Heart right ventricle (tissue), 16 donors: ENCODE measurements around the gene KCNJ4. TPM values are rescaled to one million over a fixed set of nuclear protein-coding genes. Genes with fewer than 3 reads are reported as not detected.
A peak's percentile ranks its signal among the peaks of the same experiment; 100 is the strongest.

ENCODE experiments used
- ATAC-seq, 8 donors: fragments of 200-7000 bp; cut with Tn5 transposase; one replicate each; pipeline ENCODE4 v1.9.1; 2020; ENCODE audit warnings: mild to moderate bottlenecking in 8 of 8, moderate library complexity in 8 of 8, moderate number of reproducible peaks in 1 of 8
- DNase-seq, 2 donors: peaks; one replicate each; pipeline ENCODE4 v3.0.0-alpha.2; 2020
- H3K27ac ChIP-seq, 10 donors: fragments of 200-600 bp; sonication (generic) in 2 of 10; one replicate each; pipeline versions ENCODE4 v1.5.0 to v1.8.0; 2020 to 2022; ENCODE audit warnings: mild to moderate bottlenecking in 3 of 10
- H3K27me3 ChIP-seq, 7 donors: fragments of 200-600 bp; one replicate each; pipeline ENCODE4 v1.8.0; 2021 to 2022; ENCODE audit warnings: mild to moderate bottlenecking in 2 of 7
- H3K36me3 ChIP-seq, 9 donors: fragments of 200-600 bp; sonication (generic) in 1 of 9; one replicate each; pipeline versions ENCODE4 v1.5.0 to v1.8.0; 2020 to 2022; ENCODE audit warnings: mild to moderate bottlenecking in 2 of 9
- H3K4me1 ChIP-seq, 9 donors: fragments of 200-600 bp; sonication (generic) in 1 of 9; one replicate each; pipeline versions ENCODE4 v1.5.0 to v1.8.0; 2020 to 2022; ENCODE audit warnings: mild to moderate bottlenecking in 4 of 9
- H3K4me3 ChIP-seq, 10 donors: fragments of 200-600 bp; sonication (generic) in 2 of 10; one replicate each; pipeline versions ENCODE4 v1.5.0 to v1.8.0; 2020 to 2022; ENCODE audit warnings: mild to moderate bottlenecking in 7 of 10, moderate library complexity in 2 of 10
- H3K9me3 ChIP-seq, 11 donors: fragments of 200-600 bp in 10 of 11; sonication (generic) in 2 of 11; one replicate each; pipeline versions ENCODE4 v1.5.0 to v1.8.0; 2013 to 2022; ENCODE audit warnings: mild to moderate bottlenecking in 2 of 11, control low read depth in 1 of 11, moderate library complexity in 1 of 11
- WGBS, 2 donors: extraction: QIAGEN DNeasy Blood & Tissue Kit; methylation state at CpG; one replicate each; pipeline ENCODE4 v1.1.7; 2013; ENCODE audit warnings: inconsistent platforms in 1 of 2; 5-methylcytosine and 5-hydroxymethylcytosine counted together
- intact Hi-C, 10 donors: fragments of 100-400 bp; cut with DNase I; formaldehyde crosslinking; loops; one replicate each; pipeline versions ENCODE4 v1.11.1 to v1.14.2; 2022
- polyA plus RNA-seq, 2 donors: library from polyadenylated mRNA; stranded (reverse); fragments of 200-250 nt; gene quantifications; one replicate each; pipeline ENCODE4 v1.2.3, GENCODE V29; 2013
- total RNA-seq, 10 donors: library from RNA; stranded (reverse); fragmentation: NEBNext Ultra II Directional in 3 of 10; extraction: Animal tissue kit (Norgen Biotek cat#: 25700) in 3 of 10; gene quantifications; one replicate each; pipeline versions ENCODE4 v1.2.1 to v1.2.4, GENCODE V29; 2021 to 2023
- TF ChIP-seq, protein P1 (sequence below), 9 donors: fragments of 200-600 bp; sonication (generic) in 2 of 9; IDR thresholded peaks; one replicate each; pipeline versions ENCODE4 v1.5.0 to v1.8.0; 2021 to 2022; ENCODE audit warnings: antibody characterized with exemption in 9 of 9, mild to moderate bottlenecking in 5 of 9, moderate library complexity in 1 of 9
- donor health status: Arrhythmogenic right ventricular cardiomyopathy.
- donor health status: ischemic (EF 13 %, LVEDD 7.1; RV severe dilation, severe dysfunction).
- donor health status: healthy with polysubstance abuse.
- donor health status: DM: no; HTN: yes; CAD: no.
- donor health status: DM: no; HTN: no; CAD: no.
- donor health status: ischemic (EF 25% LVEDD 6.9; RV normal size, moderate dysfunction).
- donor health status: ischemic (EF 25% LVEDD 5.7; RV mildly dilated, moderate dysfunction).
- donor health status: healthy.
- donor health status: DM: yes; HTN: yes; CAD: no.
- donor health status: Ischemic cardiomyopathy.
- donor health status: ischemic (EF 35%, LVEDD 5.7; RV mildly dilated, moderate dysfunction).
- donor health status: nonischemic (EF 11% LVEDD 7.7; RV severe dilation, severe dysfunction).
- donor health status: DM: yes; HTN: yes; CAD: no.
- donor health status: PGD.
- donor health status: ischemic (EF 29% LVEDD 5.4; RV normal size, mild dysfunction).
- donor health status: nonischemic (EF 23%, LVEDD 6.1; RV moderate dilation, normal function).

The KCNJ4 gene
- total and polyA plus RNA-seq, 12 donors: 4.9 to 93.3 (median 33.9) TPM

DNA sequence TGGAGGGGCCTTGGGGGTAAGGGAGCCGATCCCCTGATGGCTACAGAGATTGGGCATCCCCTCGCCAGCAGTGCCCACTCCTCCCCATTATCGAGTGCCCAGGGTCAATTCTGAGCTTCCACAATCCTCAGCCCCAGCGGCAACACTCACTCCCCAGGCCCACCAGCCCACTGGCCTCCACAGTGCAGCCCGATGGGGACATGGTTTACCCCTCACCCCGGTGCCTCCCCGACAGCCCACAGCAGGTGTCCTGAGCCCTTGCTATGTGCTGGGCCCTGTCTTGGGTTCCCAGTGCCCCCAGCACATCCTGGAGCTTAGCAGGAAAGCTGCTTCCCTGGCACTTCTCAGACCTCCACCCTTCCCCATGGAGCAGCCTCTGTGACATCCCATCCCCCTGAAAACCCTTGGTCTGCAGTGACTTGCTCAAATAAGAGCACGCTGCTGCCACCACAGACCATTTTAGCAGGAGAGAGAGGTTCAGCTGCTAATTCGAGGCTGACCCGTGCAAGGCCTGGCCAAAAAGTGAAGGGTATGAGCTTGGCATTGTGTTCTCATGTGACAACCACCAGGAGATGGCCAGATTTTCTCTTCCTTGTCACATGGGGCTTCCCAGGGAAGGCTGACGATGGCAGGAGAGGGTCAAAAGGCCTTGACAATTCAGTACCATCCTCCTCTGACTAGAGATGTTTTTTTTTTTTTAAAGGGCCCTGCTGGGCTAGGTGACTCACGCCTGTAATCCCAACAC lies 23.6 kb downstream of the KCNJ4 start:
- ATAC-seq: peak; percentile 51 to 82 (median 74)
- 78 to 79% methylated on average over 12 of the region's 12 CpGs for WGBS, 2 donors

DNA sequence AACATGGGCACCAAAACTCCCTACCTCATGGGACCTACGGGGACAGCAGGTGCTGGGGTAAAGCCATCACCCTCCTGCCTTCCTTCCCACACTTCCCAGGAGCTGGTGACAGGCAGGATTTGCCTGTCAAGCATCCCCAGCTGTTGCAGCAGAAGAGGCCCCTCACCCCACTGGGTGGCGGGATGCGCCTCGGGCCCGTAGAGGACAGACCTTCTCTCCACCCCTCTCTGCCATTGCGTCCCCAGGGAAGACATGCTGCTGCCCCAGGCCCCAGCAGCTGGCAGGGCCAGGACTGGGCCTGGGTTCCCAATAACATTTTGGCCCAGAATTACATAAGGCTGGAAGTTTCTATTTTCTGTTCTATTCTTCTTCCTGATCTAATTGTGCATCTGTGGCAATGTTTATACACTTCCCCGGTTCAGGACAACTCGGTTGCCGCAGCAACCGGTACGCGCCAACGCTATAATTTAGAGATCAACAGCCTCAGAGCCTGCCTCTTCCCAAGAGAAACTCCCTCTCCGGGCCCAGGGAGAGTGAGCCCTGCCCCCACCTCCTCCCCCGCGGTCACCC lies 25.4 kb downstream of the KCNJ4 start:
- Histone ChIP-seq H3K4me3 (no peak overlapping the region), H3K9me3 (no peaks in the 10 kb centered on the region), H3K4me1 (peaks cover 0 to 27% (median 0%) of the 10 kb centered on the region in 9 donors), H3K36me3 (peaks cover 0 to 21% (median 0%) of the 10 kb centered on the region in 9 donors), H3K27ac (peak overlapping the region in 3 of 10 donors; percentile 19 to 34 (median 33)), H3K27me3 (no peaks in the 10 kb centered on the region)
- TF ChIP-seq, protein P1, sequence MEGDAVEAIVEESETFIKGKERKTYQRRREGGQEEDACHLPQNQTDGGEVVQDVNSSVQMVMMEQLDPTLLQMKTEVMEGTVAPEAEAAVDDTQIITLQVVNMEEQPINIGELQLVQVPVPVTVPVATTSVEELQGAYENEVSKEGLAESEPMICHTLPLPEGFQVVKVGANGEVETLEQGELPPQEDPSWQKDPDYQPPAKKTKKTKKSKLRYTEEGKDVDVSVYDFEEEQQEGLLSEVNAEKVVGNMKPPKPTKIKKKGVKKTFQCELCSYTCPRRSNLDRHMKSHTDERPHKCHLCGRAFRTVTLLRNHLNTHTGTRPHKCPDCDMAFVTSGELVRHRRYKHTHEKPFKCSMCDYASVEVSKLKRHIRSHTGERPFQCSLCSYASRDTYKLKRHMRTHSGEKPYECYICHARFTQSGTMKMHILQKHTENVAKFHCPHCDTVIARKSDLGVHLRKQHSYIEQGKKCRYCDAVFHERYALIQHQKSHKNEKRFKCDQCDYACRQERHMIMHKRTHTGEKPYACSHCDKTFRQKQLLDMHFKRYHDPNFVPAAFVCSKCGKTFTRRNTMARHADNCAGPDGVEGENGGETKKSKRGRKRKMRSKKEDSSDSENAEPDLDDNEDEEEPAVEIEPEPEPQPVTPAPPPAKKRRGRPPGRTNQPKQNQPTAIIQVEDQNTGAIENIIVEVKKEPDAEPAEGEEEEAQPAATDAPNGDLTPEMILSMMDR (IDR thresholded peaks at IDR 0.05): no peak
- DNase-seq (no peak), ATAC-seq (no peak)
- intact Hi-C loops: no loop called here
- WGBS, 2 donors: 54 to 57% methylated on average over 16 of the region's 16 CpGs

More for the DNA sequence above, 23.6 kb downstream of the KCNJ4 start:
- Histone ChIP-seq H3K4me1 (peaks cover 0 to 46% (median 9%) of the 10 kb centered on the region in 9 donors), H3K9me3 (no peaks in the 10 kb centered on the region), H3K27ac (peak overlapping the region in 9 of 10 donors; percentile 34 to 81 (median 70)), H3K27me3 (no peaks in the 10 kb centered on the region), H3K36me3 (peaks cover 0 to 15% (median 0%) of the 10 kb centered on the region in 9 donors), H3K4me3 (no peak overlapping the region)
- intact Hi-C loops: no loop called here
- TF ChIP-seq, protein P1 (IDR thresholded peaks at IDR 0.05): no peak
- DNase-seq: peak in 1 of 2 donors; percentile 65

DNA sequence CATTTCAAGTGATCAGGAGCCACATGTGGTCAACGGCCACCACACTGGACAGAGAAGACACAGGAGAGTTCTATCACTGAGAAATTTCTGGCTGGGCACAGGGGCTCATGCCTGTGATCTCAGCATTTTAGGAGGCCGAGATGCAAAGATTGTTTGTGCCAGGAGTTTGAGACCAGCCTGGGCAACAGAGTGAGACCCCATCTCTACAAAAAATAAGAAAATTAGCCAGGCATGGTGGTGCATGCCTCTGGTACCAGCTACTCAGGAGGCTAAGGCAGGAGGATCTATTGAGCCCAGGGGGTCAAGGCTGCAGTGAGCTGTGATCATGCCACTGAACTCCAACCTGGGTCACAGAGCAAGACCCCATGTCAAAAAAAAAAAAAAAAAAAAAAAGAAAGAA lies 26.3 kb downstream of the KCNJ4 start:
- TF ChIP-seq, protein P1 (IDR thresholded peaks at IDR 0.05): no peak
- no peak for DNase-seq
- Histone ChIP-seq H3K9me3 (no peaks in the 10 kb centered on the region), H3K27me3 (no peaks in the 10 kb centered on the region), H3K27ac (no peak overlapping the region), H3K4me1 (peaks cover 0 to 27% (median 0%) of the 10 kb centered on the region in 9 donors), H3K36me3 (peaks cover 0 to 24% (median 0%) of the 10 kb centered on the region in 9 donors), H3K4me3 (no peak overlapping the region)
- 85 to 88% methylated on average over 2 of the region's 2 CpGs for WGBS, 2 donors
- no peak for ATAC-seq
- intact Hi-C loops: no loop called here

DNA sequence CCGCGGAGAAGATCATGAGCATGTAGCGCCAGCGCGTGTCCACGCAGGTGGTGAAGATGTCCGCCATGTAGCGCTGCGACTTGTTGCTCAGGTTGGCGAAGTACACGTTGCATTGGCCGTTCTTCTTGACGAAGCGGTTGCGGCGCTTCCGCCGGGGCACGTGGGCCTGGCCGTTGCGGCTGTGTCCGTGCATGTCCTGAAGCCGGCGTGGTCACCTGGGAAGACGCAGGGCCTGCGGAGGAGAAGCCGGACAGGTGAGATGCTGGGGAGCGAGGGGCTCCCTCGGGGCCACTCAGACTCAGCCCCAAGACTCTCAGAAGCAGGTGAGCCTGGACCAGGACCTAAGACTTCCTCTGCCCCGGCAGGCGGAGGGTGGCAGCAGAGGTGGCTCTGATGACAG lies 27.1 kb downstream of the KCNJ4 start:
- intact Hi-C loops: no loop called here
- DNase-seq (no peak), ATAC-seq (no peak)
- Histone ChIP-seq H3K27ac (no peak overlapping the region), H3K9me3 (no peaks in the 10 kb centered on the region), H3K36me3 (peaks cover 0 to 24% (median 0%) of the 10 kb centered on the region in 9 donors), H3K4me1 (peaks cover 0 to 32% (median 2%) of the 10 kb centered on the region in 9 donors), H3K27me3 (no peaks in the 10 kb centered on the region), H3K4me3 (no peak overlapping the region)
- TF ChIP-seq, protein P1 (IDR thresholded peaks at IDR 0.05): no peak
- 95 to 97% methylated on average over 31 of the region's 31 CpGs for WGBS, 2 donors
